ENCODE data around the gene IFT43. TPM values are rescaled to one million over a fixed set of nuclear protein-coding genes. Genes with fewer than 3 reads are reported as not detected.
A peak's percentile ranks its signal among the peaks of the same experiment; 100 is the strongest.

Gene IFT43
- total RNA-seq, 1 experiment from 2014 or later, result 34.9 TPM

GRCh38 chr14:75946785-75947184 is 38.8 kb upstream of the IFT43 start:
- peak; percentile 21 for DNase-seq (ENCODE audit: unreplicated experiment)
- intact Hi-C loops (cut with micrococcal nuclease), result no loop called here
- Mint-ChIP-seq H3K36me3 (ENCODE audit: insufficient read depth, unreplicated experiment) (peaks cover 5% of the 10 kb centered on the region), H3K27me3 (ENCODE audit: insufficient read depth, unreplicated experiment) (no peaks in the 10 kb centered on the region), H3K9me3 (ENCODE audit: unreplicated experiment) (no peaks in the 10 kb centered on the region), H3K4me3 (ENCODE audit: unreplicated experiment) (no peak overlapping the region), H3K4me1 (ENCODE audit: insufficient read depth, unreplicated experiment) (no peaks in the 10 kb centered on the region), H3K27ac (ENCODE audit: low read depth, unreplicated experiment) (no peak overlapping the region)
- TF ChIP-seq CTCF (IDR thresholded peaks at IDR 0.05; ENCODE audit: unreplicated experiment), result no peak
- ChIA-PET POLR2A (interaction anchor here (0.6 kb wide), 1 partner anchor 35 kb away, joined by 3 read pairs; no protein-coding TSS in a partner anchor), CTCF (interaction anchor here (0.5 to 1.9 kb wide), 6 partner anchors 32 to 264 kb away, joined by 3 to 5 read pairs (median 3); no protein-coding TSS in a partner anchor)
- no TSS peak for BruUV-seq (replicated peaks)

GRCh38 chr14:75952489-75952888 is 33.1 kb upstream of the IFT43 start:
- Mint-ChIP-seq H3K27me3 (ENCODE audit: insufficient read depth, unreplicated experiment) (no peaks in the 10 kb centered on the region), H3K9me3 (ENCODE audit: unreplicated experiment) (no peaks in the 10 kb centered on the region), H3K4me1 (ENCODE audit: insufficient read depth, unreplicated experiment) (no peaks in the 10 kb centered on the region), H3K27ac (ENCODE audit: low read depth, unreplicated experiment) (no peak overlapping the region), H3K4me3 (ENCODE audit: unreplicated experiment) (no peak overlapping the region), H3K36me3 (ENCODE audit: insufficient read depth, unreplicated experiment) (peaks cover 15% of the 10 kb centered on the region)
- DNase-seq (ENCODE audit: unreplicated experiment), result no peak
- CTCF ChIA-PET, result no interaction called here
- BruUV-seq (replicated peaks), result no TSS peak
- intact Hi-C loops (cut with micrococcal nuclease), result no loop called here
- no peak for TF ChIP-seq CTCF (IDR thresholded peaks at IDR 0.05; ENCODE audit: unreplicated experiment)
- POLR2A ChIA-PET, result no interaction called here

- intact Hi-C loops (cut with micrococcal nuclease), result no loop called here
- Mint-ChIP-seq H3K4me3 (ENCODE audit: unreplicated experiment) (no peak overlapping the region), H3K4me1 (ENCODE audit: insufficient read depth, unreplicated experiment) (no peaks in the 10 kb centered on the region), H3K36me3 (ENCODE audit: insufficient read depth, unreplicated experiment) (peaks cover 16% of the 10 kb centered on the region), H3K9me3 (ENCODE audit: unreplicated experiment) (no peaks in the 10 kb centered on the region), H3K27ac (ENCODE audit: low read depth, unreplicated experiment) (no peak overlapping the region), H3K27me3 (ENCODE audit: insufficient read depth, unreplicated experiment) (no peaks in the 10 kb centered on the region)
- ChIA-PET POLR2A (no interaction called here), CTCF (interaction anchor here (0.7 to 1.3 kb wide), 2 partner anchors 53 to 237 kb away, joined by 3 to 4 read pairs; no protein-coding TSS in a partner anchor)
- no peak for TF ChIP-seq CTCF (IDR thresholded peaks at IDR 0.05; ENCODE audit: unreplicated experiment)
- no TSS peak for BruUV-seq (replicated peaks)
- no peak for DNase-seq (ENCODE audit: unreplicated experiment)
Measured at GRCh38 chr14:75959031-75959430, 26.5 kb upstream of the IFT43 start.

GRCh38 chr14:75960231-75960630 is 25.3 kb upstream of the IFT43 start:
- H3K27me3 Mint-ChIP-seq (ENCODE audit: insufficient read depth, unreplicated experiment), result no peaks in the 10 kb centered on the region
- no peak for DNase-seq (ENCODE audit: unreplicated experiment)
- H3K27ac Mint-ChIP-seq (ENCODE audit: low read depth, unreplicated experiment), result no peak overlapping the region
- H3K4me1 Mint-ChIP-seq (ENCODE audit: insufficient read depth, unreplicated experiment), result no peaks in the 10 kb centered on the region
- no TSS peak for BruUV-seq (replicated peaks)
- TF ChIP-seq CTCF (IDR thresholded peaks at IDR 0.05; ENCODE audit: unreplicated experiment), result no peak
- H3K4me3 Mint-ChIP-seq (ENCODE audit: unreplicated experiment), result no peak overlapping the region
- intact Hi-C loops (cut with micrococcal nuclease), result no loop called here
- no peaks in the 10 kb centered on the region for H3K9me3 Mint-ChIP-seq (ENCODE audit: unreplicated experiment)
- CTCF ChIA-PET, result interaction anchor here (1.3 to 1.4 kb wide), 2 partner anchors 19 to 54 kb away, joined by 4 to 5 read pairs; no protein-coding TSS in a partner anchor
- POLR2A ChIA-PET, result no interaction called here
- H3K36me3 Mint-ChIP-seq (ENCODE audit: insufficient read depth, unreplicated experiment), result peaks cover 7% of the 10 kb centered on the region
